ENCODE data around the gene FCER2. TPM values are rescaled to one million over a fixed set of nuclear protein-coding genes. Genes with fewer than 3 reads are reported as not detected.

Gene FCER2
- total RNA-seq, 2 experiments from 2014 or later, result 0.19 to 0.26 TPM

DNA sequence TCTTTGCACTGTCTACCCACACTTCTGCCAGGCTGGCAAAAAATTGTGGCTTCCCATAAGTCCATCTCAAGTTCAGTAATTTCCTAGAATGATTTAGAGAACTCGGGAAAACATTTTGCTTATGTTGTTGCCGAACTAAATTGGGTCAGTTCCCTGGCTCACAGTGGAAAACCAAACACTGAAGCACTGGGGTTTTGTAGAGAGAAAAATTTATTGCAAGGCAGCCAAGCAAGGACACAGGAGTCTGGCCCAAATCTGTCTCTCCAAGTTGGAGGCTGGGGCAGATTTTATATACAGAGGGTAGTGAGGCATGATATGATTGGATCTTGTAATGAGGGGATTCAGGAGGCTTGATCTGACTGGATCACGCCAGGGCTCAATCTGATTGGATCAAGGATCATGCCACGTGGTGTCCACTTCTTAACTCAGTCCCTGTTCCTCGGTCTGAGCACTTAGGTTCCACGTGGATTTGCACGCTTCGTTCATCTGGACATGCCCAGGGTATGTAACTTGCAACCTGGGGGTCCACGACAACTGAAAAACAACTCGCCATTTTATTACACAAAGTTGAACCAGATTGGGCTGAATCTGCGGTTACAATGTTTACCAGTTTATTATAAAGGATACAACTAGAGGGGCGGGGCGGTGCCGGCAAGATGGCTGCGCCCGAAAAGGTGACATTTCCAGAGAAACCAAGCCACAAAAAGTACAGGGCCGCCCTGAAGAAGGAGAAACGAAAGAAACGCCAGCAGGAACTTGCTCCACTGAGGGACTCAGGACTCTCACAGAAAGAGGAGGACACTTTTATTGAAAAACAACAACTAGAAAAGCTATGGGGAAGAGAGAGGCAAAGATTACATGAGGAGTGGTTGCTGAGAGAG lies 38.1 kb upstream of the FCER2 start:
- H3K36me3 Mint-ChIP-seq, result no peaks in the 10 kb centered on the region
- H3K27ac Mint-ChIP-seq, result no peak overlapping the region
- H3K4me1 Mint-ChIP-seq, result peaks cover 2% of the 10 kb centered on the region
- H3K4me3 Mint-ChIP-seq, result no peak overlapping the region
- peaks cover 20% of the 10 kb centered on the region for H3K27me3 Mint-ChIP-seq
- no peaks in the 10 kb centered on the region for H3K9me3 Mint-ChIP-seq
- ATAC-seq (ENCODE audit: low read depth) (no peak), DNase-seq (no peak)
- POLR2A ChIA-PET, result no interaction called here

DNA sequence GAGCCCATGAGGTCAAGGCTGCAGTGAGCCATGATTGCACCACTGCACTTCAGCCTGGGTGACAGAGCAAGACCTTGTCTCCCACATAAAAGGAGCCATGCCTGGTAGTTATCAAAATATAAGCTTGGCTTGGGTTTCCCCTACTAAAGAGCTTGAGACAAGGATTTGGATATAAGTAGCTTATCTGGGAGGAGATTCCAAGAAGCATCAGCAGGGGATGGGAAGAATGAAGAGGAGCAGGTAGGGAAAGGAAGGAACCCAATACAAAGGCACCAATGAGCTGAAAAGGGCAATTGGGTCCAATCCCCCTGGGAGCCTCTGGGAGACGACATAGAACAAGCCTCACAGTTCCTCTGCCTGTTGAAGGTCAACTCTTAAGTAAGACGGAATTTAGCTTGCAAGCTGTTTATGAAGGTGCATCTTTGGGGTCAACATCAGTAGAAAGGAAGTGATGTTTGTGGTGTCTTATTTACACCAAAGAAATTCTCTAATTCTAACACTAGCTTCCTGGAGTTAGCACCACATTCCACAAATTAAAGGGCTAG lies 37.4 kb upstream of the FCER2 start:
- Mint-ChIP-seq H3K27ac (no peak overlapping the region), H3K27me3 (peaks cover 22% of the 10 kb centered on the region), H3K9me3 (no peaks in the 10 kb centered on the region), H3K36me3 (no peaks in the 10 kb centered on the region), H3K4me1 (peaks cover 2% of the 10 kb centered on the region), H3K4me3 (no peak overlapping the region)
- ATAC-seq (ENCODE audit: low read depth), result no peak
- no peak for DNase-seq
- POLR2A ChIA-PET, result no interaction called here

DNA sequence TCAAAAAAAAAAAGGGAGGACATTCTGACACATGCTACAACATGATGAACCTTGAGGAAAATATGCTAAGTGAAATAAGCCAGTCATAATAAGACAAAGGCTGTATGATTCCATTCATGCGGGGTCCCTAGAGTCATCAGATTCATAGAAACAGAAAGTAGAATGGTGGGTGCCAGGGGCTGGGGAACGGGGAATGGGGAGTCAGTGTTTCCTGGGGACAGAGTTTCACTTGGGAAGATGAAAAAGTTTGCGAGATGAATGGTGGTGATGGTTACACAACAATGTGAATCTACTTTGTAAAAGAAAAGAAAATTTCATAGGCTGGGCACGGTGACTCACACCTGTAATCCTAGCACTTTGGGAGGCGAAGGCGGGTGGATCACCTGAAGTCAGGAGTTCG lies 36.1 kb upstream of the FCER2 start:
- Mint-ChIP-seq H3K36me3 (no peaks in the 10 kb centered on the region), H3K4me1 (peaks cover 2% of the 10 kb centered on the region), H3K4me3 (no peak overlapping the region), H3K27me3 (peaks cover 22% of the 10 kb centered on the region), H3K9me3 (no peaks in the 10 kb centered on the region), H3K27ac (no peak overlapping the region)
- DNase-seq, result no peak
- POLR2A ChIA-PET, result no interaction called here
- no peak for ATAC-seq (ENCODE audit: low read depth)

DNA sequence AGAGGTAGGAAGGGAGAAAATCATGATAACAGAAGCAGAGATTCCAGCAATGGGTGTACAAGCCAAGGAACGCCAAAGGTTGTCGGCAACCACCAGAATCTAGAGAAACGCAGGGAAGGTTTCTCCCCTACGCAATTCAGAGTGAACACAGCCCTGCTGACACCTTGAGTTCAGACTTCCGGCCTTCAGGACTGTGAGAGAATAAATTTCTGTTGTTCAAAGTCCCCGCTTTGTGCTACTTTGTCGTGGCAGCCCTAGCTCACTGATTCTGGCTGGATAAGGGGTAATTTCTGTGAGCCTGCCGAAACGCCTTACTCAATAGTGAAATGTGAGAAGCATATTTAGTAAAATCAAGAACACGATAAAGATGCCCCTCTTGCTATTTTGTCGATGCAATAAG lies 35.3 kb upstream of the FCER2 start:
- no peaks in the 10 kb centered on the region for H3K36me3 Mint-ChIP-seq
- POLR2A ChIA-PET, result no interaction called here
- H3K4me3 Mint-ChIP-seq, result no peak overlapping the region
- H3K27ac Mint-ChIP-seq, result no peak overlapping the region
- H3K4me1 Mint-ChIP-seq, result peaks cover 2% of the 10 kb centered on the region
- ATAC-seq (ENCODE audit: low read depth) (no peak), DNase-seq (no peak)
- peaks cover 20% of the 10 kb centered on the region for H3K27me3 Mint-ChIP-seq
- no peaks in the 10 kb centered on the region for H3K9me3 Mint-ChIP-seq

DNA sequence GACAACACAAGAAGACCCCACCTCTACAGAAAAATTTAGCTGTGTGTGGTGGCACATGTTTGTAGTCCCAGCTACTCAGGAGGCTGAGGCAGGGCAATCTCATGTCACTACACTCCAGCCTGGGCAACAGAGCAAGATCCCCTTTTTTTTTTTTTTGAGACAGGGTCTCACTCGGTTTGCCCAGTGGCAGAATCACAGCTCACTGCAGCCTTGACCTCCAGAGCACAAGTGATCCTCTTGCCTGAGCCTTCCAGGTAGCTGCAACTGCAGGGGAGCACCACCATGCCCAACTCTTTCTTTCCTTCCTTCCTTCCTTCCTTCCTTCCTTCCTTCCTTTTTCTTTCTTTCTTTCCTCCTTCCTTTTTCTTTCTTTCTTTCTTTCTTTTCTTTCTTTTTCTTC lies 34.2 kb upstream of the FCER2 start:
- Mint-ChIP-seq H3K4me1 (peaks cover 2% of the 10 kb centered on the region), H3K36me3 (no peaks in the 10 kb centered on the region), H3K27ac (no peak overlapping the region), H3K27me3 (peaks cover 21% of the 10 kb centered on the region), H3K9me3 (no peaks in the 10 kb centered on the region), H3K4me3 (no peak overlapping the region)
- POLR2A ChIA-PET, result no interaction called here
- DNase-seq, result no peak
- ATAC-seq (ENCODE audit: low read depth), result no peak

DNA sequence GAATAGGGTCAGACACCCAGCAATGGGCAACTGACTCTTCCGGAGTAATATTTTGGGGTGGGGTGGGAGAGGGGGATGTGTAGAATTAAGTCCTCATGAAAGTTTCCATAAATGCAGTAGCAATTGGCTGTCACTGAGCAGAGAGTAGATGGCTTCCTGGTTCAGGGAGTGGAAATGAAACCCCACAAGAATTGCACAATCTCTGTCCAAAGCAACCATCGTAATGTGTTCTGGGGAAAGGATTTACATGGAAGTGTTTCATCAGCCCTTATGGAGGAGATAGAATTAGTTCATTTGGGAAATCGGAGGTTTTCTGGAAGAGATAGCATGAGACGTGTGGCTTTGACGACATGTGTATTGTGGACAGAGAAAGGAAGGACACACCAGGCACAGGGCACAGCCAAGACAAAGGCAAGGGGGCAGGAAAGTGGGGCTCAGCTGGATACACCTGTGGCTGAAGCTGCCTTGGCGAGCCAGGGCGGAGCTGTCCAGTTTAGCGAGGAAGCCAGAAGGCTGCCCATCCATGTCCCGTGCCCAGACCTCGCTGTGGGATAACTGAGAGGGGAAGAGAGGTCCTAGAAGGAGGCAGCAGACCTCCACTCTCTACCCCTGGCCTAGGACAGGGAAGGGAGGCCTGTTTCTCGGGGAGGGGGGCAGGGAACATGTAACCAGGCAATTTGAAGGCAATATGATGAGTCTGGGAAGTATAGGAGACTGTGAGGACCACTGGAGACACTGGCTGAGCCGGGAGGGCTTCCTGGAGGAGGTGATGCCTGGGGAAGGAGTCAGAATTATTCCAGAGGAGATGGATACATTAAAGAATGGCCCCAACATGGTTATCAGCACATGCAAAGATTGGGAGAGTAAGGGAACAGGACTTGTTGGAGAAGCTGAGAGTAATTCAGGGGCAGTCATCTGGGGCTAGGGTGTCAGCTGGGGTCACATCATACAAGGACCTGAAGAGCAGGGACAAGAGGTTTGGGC lies 32.6 kb upstream of the FCER2 start:
- H3K27ac Mint-ChIP-seq, result no peak overlapping the region
- ATAC-seq (ENCODE audit: low read depth) (no peak), DNase-seq (no peak)
- H3K27me3 Mint-ChIP-seq, result peaks cover 26% of the 10 kb centered on the region
- no peak overlapping the region for H3K4me3 Mint-ChIP-seq
- H3K4me1 Mint-ChIP-seq, result peaks cover 2% of the 10 kb centered on the region
- H3K9me3 Mint-ChIP-seq, result no peaks in the 10 kb centered on the region
- POLR2A ChIA-PET, result no interaction called here
- no peaks in the 10 kb centered on the region for H3K36me3 Mint-ChIP-seq

DNA sequence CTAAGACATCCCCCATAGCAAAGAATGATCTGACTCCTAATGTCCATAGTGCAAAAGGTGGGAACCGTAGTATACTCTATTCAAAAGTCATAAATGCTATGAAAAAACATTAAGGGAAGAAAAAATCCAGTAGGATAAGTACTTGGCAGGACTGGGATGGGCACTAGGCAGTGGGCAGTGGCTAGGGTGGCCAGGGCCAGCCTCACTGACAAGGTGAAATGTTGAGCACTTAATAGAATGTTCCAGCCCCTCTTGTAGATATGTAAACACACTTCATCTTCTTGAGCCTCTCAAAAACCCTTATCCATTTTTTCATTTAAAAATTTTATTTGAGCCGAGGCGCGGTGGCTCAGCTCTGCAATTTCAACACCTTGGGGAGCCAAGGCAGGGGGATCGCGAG lies 31.4 kb upstream of the FCER2 start:
- H3K27me3 Mint-ChIP-seq, result peaks cover 37% of the 10 kb centered on the region
- no peak overlapping the region for H3K27ac Mint-ChIP-seq
- DNase-seq, result no peak

DNA sequence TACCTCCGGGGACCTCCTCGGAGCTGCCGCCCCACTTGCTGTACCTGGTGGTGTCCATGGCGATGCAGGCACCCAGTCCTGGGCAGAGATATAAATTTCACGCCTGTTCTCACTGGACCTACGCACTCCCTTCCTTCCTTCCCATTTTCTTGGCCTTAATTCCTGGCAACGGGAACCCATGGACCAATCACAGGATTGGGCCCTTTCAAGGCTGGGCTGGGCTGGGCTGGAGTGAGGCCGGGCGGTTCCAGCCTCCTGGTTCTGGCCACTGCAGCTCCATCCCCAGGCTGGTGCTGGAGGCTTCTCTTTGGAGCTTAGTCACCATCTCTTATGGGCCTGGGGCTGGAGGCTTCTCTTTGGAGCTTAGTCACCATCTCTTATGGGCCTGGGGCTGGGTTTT lies 30.1 kb upstream of the FCER2 start, which contains the start of gene CLEC4G:
Gene CLEC4G, minus strand, starts transcription at position 66 of the 400 bp plus-strand sequence. Its CDS starts 8 bp downstream, at position 58.
- DNase-seq, result no peak
- H3K4me3 Mint-ChIP-seq, result no peak within 1 kb of the TSS
- no peak for ATAC-seq (ENCODE audit: low read depth)
- H3K27me3 Mint-ChIP-seq, result peaks cover 42% of the 10 kb centered on the region
- no peak within 1 kb of the TSS for H3K27ac Mint-ChIP-seq
- H3K9me3 Mint-ChIP-seq, result peaks cover 3% of the 10 kb centered on the region
- peaks cover 2% of the 10 kb centered on the region for H3K36me3 Mint-ChIP-seq
- no peaks in the 10 kb centered on the region for H3K4me1 Mint-ChIP-seq
- POLR2A ChIA-PET, result no interaction called here

More for the DNA sequence above, 31.4 kb upstream of the FCER2 start:
- no peaks in the 10 kb centered on the region for H3K4me1 Mint-ChIP-seq
- H3K4me3 Mint-ChIP-seq, result no peak overlapping the region
- no peaks in the 10 kb centered on the region for H3K36me3 Mint-ChIP-seq
- ATAC-seq (ENCODE audit: low read depth), result no peak
- no peaks in the 10 kb centered on the region for H3K9me3 Mint-ChIP-seq
- POLR2A ChIA-PET, result no interaction called here

DNA sequence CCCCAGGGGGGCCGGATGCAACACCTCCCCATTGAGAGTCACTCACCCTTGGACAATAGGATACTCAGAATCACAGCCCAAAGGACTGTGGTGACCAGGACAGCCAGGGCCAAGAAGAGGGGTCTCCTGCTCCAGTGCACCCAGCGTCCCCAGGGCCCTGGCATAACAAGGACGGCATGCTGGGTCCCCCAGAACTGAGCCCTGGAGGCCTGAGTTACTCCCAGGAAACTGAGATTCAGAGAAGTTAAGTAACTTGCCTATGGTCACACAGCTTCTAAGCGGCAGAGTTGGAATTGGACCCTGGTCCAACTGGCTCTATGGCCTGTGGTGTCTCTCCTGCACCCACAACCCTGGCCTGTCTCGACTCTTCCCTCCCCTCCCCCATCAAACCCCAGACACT lies 29.7 kb upstream of the FCER2 start:
- Mint-ChIP-seq H3K27ac (no peak overlapping the region), H3K27me3 (peaks cover 42% of the 10 kb centered on the region), H3K4me1 (no peaks in the 10 kb centered on the region), H3K4me3 (no peak overlapping the region), H3K9me3 (peaks cover 3% of the 10 kb centered on the region), H3K36me3 (peaks cover 2% of the 10 kb centered on the region)
- DNase-seq, result no peak
- POLR2A ChIA-PET, result no interaction called here
- ATAC-seq (ENCODE audit: low read depth), result no peak

DNA sequence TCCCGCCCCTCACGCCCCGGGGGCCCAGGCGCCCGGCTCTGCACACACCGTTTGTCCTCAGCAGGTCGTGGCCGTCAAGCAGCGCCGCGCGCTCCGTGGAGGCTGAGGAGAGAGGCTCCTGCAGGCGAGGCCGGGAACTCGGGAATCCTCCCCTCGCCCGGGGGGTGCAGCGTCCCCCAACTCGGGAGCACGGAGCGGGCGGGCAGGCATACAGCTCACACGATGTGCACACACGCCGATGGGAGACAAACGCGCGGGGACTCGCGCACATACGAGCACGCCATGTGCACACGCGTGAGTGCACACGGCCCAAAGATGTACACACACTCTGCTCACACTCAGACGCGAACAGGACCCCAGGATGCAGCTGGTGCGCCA lies 29.3 kb upstream of the FCER2 start:
- Mint-ChIP-seq H3K9me3 (peaks cover 3% of the 10 kb centered on the region), H3K4me3 (no peak overlapping the region), H3K27me3 (peaks cover 39% of the 10 kb centered on the region), H3K36me3 (peaks cover 2% of the 10 kb centered on the region), H3K27ac (no peak overlapping the region), H3K4me1 (no peaks in the 10 kb centered on the region)
- no peak for DNase-seq
- ATAC-seq (ENCODE audit: low read depth), result no peak
- POLR2A ChIA-PET, result no interaction called here

DNA sequence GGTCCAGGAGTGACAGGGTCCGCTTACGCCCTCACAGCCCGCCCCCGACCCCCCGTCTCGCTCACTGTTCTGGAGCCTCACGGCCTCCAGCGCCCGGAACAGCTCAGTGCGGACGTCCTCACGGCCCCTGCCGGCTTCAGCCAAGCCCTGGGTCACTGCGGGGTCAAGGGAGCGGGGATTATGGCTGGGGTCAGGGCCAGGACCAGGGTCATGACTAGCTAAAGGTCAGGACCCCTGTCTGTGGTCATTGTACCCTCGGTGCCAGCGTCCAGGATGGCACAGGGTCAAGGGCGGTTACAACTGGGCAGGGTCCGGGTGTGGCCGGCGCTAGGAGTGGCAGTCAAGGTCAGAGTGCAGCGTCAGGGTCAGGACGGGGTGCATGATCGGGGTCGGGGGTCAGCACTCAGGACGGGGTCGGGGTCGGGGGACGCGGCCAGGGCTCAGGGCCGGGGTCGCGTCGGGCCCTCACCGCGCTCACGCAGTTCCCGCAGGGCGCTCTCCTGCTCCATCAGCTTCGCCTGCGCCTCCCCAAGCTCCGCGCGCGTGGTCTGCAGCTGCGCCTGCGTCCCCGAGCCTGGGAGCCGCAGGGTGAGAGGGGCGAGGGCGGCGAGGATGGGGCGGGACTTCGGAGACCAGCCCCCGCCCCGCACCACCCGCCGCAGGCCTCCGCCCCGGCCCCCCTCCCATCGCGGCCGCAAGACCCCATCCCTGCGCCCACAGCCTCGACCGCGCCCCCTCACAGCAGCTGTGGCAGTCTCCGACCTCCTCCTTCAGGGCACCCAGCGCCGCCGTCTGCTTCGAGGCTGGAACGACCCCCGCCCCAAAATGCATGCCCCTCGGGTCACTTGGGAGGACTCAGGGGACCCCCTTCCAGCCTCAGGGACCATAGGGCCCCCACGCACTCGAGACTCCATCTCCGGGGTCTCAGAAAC lies 28.6 kb upstream of the FCER2 start:
- no peak overlapping the region for H3K27ac Mint-ChIP-seq
- DNase-seq, result no peak
- H3K4me3 Mint-ChIP-seq, result no peak overlapping the region
- no peak for ATAC-seq (ENCODE audit: low read depth)
- H3K9me3 Mint-ChIP-seq, result peaks cover 3% of the 10 kb centered on the region
- POLR2A ChIA-PET, result no interaction called here
- H3K27me3 Mint-ChIP-seq, result peaks cover 38% of the 10 kb centered on the region
- H3K36me3 Mint-ChIP-seq, result peaks cover 2% of the 10 kb centered on the region
- no peaks in the 10 kb centered on the region for H3K4me1 Mint-ChIP-seq

DNA sequence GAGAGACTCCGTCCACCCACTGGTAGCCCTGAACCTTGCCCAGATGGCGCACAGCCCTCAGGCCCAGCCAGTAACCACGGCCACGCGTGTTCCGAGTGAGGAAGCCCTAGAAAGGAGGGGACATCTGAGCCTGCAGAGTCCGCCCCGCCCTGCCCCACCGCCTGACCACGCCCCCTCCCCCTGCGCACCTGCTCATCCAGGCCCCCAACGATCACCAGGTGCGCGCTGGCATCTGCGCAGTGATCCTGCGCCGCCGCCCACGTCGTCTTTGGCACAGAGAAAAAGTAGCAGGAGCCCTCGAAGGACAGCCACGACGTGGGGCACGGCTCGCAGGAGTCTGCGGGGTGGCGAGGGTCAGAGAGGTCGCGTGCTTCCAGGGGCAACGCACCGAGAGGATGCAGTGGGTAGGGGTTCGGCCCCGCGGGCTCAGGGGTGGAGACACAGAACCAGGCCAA lies 27.9 kb upstream of the FCER2 start:
- Mint-ChIP-seq H3K27me3 (peaks cover 35% of the 10 kb centered on the region), H3K36me3 (peaks cover 2% of the 10 kb centered on the region), H3K27ac (no peak overlapping the region), H3K9me3 (peaks cover 3% of the 10 kb centered on the region), H3K4me3 (no peak overlapping the region), H3K4me1 (no peaks in the 10 kb centered on the region)
- no peak for DNase-seq
- POLR2A ChIA-PET, result no interaction called here
- ATAC-seq (ENCODE audit: low read depth), result no peak

DNA sequence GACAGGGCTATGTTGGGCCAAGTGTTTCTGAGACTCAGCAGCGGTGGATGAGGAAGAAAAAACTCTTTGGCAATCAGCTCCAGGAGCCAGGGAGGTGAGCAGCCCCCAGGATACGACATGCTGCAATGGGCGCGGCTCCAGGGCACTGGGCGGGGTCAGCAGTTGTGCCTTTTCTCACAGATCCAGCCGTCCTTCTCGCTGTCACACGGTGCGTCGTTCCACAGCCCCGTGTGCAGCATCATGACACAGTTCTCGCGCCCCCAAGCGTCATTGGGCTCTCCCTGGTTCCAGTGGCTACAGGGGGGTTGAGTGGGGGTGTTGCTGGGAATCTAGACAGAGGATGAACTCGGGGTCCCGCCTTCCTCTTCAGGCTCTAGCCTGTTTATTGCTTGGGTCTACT lies 27.3 kb upstream of the FCER2 start:
- ATAC-seq (ENCODE audit: low read depth) (no peak), DNase-seq (no peak)
- POLR2A ChIA-PET, result no interaction called here
- Mint-ChIP-seq H3K4me1 (no peaks in the 10 kb centered on the region), H3K27ac (no peak overlapping the region), H3K9me3 (peaks cover 3% of the 10 kb centered on the region), H3K36me3 (peaks cover 2% of the 10 kb centered on the region), H3K4me3 (no peak overlapping the region), H3K27me3 (peaks cover 34% of the 10 kb centered on the region)
